Adrenal gland (tissue), 5 donors: ENCODE measurements around the gene GAMT.

ENCODE experiments used
- CTCF ChIP-seq, 6 experiments: fragments of 450-650 bp in 4 of 6; fragments of 200-600 bp in 2 of 6; sonication (generic) in 1 of 6; IDR thresholded peaks; 1 replicate in 5 of 6; 2 replicates in 1 of 6; pipeline versions ENCODE4 v1.5.1 to v1.8.0; 2016 to 2021; ENCODE audit warnings: antibody characterized with exemption in 6 of 6, mild to moderate bottlenecking in 2 of 6, moderate library complexity in 1 of 6
- POLR2A ChIP-seq, 2 donors: fragments of 450-650 bp; IDR thresholded peaks; one replicate each; pipeline ENCODE4 v1.6.1; 2017; ENCODE audit warnings: antibody characterized with exemption in 2 of 2, mild to moderate bottlenecking in 2 of 2, moderate library complexity in 1 of 2
- donor health status: DM: no; HTN: no; CAD: no.

GRCh38 chr19:1386945-1387683, 14.2 kb downstream of the GAMT start:
- TF ChIP-seq POLR2A (IDR thresholded peaks at IDR 0.05) (no peak), CTCF (IDR thresholded peaks at IDR 0.05) (no peak)
